K562 treated with DMSO at 1 percent for 12 hours (cell line): ENCODE results near the gene STAC. TPM values are rescaled to one million over a fixed set of nuclear protein-coding genes. Genes with fewer than 3 reads are reported as not detected.

Source experiments
- total RNA-seq: library from RNA; unstranded; fragments of 300-600 nt; gene quantifications from 2 replicates; pipeline ENCODE4 v1.2.3, GENCODE V29; 2022; ENCODE audit not compliant: insufficient read depth

STAC gene
- not detected in 2 replicates for total RNA-seq

GRCh38 chr3:36380221-36381031 lies at the start of gene STAC:
Gene STAC, plus strand, starts transcription at chr3:36380504. Its CDS starts 140 bp downstream, at chr3:36380644.

